ACC112 (cell line): ENCODE results near the gene BCAS3.
A peak's percentile ranks its signal among the peaks of the same experiment; 100 is the strongest.

Source experiments
- H2AFZ ChIP-seq: fragments of 200-600 bp; sonication (generic); one replicate; pipeline ENCODE4 v1.6.0; 2017; ENCODE audit warnings: antibody characterized with exemption, low read length; ENCODE audit not compliant: unreplicated experiment
- H3K27ac ChIP-seq: fragments of 200-600 bp; sonication (generic); 2 replicates; pipeline ENCODE4 v1.5.1; 2014; ENCODE audit warnings: low read depth, mild to moderate bottlenecking, antibody characterized with exemption, low read length, moderate library complexity
- H3K27me3 ChIP-seq: fragments of 200-600 bp; sonication (generic); 2 replicates; pipeline ENCODE4 v1.6.1; 2014; ENCODE audit warnings: mild to moderate bottlenecking, antibody characterized with exemption, low read length, moderate library complexity, mixed read lengths; ENCODE audit not compliant: insufficient read depth
- H3K36me3 ChIP-seq: fragments of 200-600 bp; sonication (generic); 2 replicates; pipeline ENCODE4 v1.6.1; 2016; ENCODE audit warnings: mild to moderate bottlenecking, antibody characterized with exemption, low read length, moderate library complexity, mixed read lengths; ENCODE audit not compliant: insufficient read depth
- H3K4me1 ChIP-seq: fragments of 200-600 bp; sonication (generic); one replicate; pipeline ENCODE4 v1.6.1; 2016; ENCODE audit warnings: low read length, mixed read lengths; ENCODE audit not compliant: insufficient read depth, unreplicated experiment, control insufficient read depth
- H3K4me3 ChIP-seq: fragments of 200-600 bp; sonication (generic); 2 replicates; pipeline ENCODE4 v1.5.1; 2014; ENCODE audit warnings: mild to moderate bottlenecking, low read depth, low read length
- H3K79me2 ChIP-seq: fragments of 200-600 bp; sonication (generic); one replicate; pipeline ENCODE4 v1.6.0; 2016; ENCODE audit warnings: low read length; ENCODE audit not compliant: control insufficient read depth, unreplicated experiment, insufficient read depth

Gene BCAS3

DNA sequence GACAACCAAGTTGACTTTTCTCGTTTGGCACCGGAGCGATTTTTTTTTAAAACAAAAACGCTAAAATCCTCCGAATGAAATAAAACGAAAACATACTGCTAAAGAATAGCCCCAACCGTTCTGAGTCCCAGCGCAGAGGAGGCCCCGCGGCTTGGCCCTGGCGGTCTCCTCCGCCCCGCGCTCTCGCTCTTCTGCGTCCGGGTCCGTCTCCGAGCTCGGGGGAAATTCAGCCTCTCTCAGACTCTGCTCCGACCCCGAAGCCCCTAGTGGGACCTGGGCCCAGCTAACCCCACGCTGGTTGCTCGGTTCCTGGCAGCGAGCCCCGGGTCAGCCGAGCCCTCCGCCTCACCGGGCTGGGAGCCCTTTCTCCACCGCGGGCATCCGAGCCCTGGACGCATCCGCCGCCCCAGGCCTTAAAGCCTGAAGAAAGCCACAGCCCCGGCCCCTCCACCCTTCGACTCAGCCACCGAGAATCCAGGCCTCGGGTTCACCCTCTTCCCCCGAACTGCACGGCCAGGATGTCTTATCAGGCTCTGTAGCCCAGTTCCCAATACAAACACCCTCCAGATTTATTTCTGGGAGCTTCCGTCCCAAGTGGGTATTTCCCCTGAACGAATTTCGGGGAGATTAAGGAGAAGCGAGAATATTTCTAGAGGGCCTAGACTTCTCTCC is 723.2 kb downstream of the BCAS3 start:
- Histone ChIP-seq H3K4me3 (peak overlapping the region; percentile 98), H3K36me3 (0 out of 2 replicates have a peak, but pooled peaks cover 13% of the 10 kb centered on the region), H3K79me2 (peaks cover 73% of the 10 kb centered on the region), H2AFZ (peak overlapping the region; percentile 63), H3K27ac (peak overlapping the region; percentile 46), H3K27me3 (no peaks in the 10 kb centered on the region), H3K4me1 (peaks cover 16% of the 10 kb centered on the region)

DNA sequence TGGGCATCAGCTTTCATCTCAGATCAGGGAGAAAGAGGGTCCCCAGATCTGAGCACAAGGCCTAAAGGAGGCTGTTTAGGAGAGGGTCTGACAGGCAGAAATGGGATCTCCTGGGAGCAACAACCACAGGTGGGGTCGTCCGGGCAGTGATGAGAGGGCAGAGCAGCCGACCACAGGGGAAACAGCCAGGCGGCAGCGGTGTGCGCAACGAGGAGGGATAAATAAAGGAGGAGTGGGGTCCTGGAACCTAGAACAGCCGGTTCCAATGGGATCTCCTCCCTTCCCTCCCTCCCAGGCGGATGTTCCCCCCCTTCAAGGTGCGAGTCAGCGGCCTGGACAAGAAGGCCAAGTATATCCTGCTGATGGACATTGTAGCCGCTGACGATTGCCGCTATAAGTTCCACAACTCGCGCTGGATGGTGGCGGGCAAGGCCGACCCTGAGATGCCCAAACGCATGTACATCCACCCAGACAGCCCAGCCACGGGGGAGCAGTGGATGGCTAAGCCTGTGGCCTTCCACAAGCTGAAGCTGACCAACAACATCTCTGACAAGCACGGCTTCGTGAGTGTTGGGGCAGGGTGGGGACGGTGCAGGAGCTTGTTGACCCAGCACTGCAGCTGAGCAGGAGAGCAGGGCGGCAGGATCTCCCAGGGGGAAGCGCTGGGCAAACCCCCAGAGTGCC is 723.9 kb downstream of the BCAS3 start:
- H3K36me3 ChIP-seq: 0 out of 2 replicates have a peak, but pooled peaks cover 13% of the 10 kb centered on the region
- peak overlapping the region; percentile 46 for H3K27ac ChIP-seq
- peak overlapping the region; percentile 63 for H2AFZ ChIP-seq
- peaks cover 69% of the 10 kb centered on the region for H3K79me2 ChIP-seq
- no peaks in the 10 kb centered on the region for H3K27me3 ChIP-seq
- H3K4me3 ChIP-seq: peak overlapping the region; percentile 98
- H3K4me1 ChIP-seq: peaks cover 16% of the 10 kb centered on the region

DNA sequence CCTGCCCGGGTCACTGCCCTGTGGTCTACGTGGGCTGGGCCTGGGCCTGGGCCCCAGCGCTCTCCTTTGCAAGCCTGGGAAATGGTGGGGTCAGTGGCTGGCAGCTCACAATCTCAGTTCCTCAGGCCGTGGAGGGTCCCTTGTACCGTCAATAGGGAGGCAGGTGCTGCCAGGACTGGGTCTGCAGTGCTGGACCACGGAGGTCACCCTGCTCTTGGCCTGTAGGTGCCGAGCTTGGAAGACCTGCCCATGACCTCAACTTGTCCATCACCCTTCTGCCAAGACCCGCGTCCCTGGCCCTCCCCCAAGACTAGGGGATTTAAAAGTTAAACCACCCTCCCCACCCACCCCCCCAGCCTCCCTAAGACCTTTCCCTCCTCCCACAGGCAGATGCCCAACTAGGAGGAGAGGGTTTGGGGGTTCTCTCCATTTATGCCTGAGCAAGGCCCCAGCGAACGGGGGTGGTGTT is 724.5 kb downstream of the BCAS3 start:
- no peaks in the 10 kb centered on the region for H3K27me3 ChIP-seq
- H3K27ac ChIP-seq: no peak overlapping the region
- peaks cover 64% of the 10 kb centered on the region for H3K79me2 ChIP-seq
- H3K4me3 ChIP-seq: peak overlapping the region; percentile 98
- H3K4me1 ChIP-seq: peaks cover 16% of the 10 kb centered on the region
- H3K36me3 ChIP-seq: 0 out of 2 replicates have a peak, but pooled peaks cover 13% of the 10 kb centered on the region
- no peak overlapping the region for H2AFZ ChIP-seq

DNA sequence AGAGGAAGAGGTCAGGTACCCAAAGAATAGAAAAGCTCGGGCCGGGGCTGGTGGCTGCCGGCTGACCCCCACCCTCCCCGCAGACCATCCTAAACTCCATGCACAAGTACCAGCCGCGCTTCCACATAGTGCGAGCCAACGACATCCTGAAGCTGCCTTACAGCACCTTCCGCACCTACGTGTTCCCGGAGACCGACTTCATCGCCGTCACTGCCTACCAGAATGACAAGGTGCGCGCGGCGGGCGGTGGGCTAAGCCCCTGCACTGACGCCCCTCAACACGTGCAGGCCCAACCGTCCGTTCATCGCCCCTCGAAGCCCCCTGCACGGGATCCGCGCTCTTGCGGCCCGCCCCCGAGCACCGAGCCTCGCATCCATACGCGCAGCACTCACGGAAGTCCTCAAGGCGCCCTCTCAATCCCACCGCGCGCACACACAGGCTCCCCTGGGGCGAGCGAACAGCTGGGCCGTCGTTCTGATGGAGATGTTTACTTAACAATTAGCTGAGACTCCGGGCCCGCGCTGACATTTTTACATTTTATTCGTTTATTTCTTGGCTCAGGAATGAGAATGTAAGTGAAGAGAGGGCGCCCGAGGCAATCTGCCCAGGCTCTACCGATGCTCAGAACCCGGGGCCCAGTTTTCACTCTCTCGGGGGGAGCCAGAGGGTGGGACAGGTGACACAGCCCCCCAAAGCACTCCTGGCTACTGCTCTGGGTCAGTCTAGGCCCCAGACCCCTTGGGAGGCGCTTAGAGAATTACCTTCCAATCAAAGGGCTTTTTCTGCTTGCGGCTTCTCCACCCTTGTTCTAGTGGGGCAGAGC is 725.5 kb downstream of the BCAS3 start:
- no peak overlapping the region for H2AFZ ChIP-seq
- no peaks in the 10 kb centered on the region for H3K27me3 ChIP-seq
- H3K4me3 ChIP-seq: no peak overlapping the region
- H3K36me3 ChIP-seq: 0 out of 2 replicates have a peak, but pooled peaks cover 13% of the 10 kb centered on the region
- peaks cover 55% of the 10 kb centered on the region for H3K79me2 ChIP-seq
- peaks cover 10% of the 10 kb centered on the region for H3K4me1 ChIP-seq
- no peak overlapping the region for H3K27ac ChIP-seq

DNA sequence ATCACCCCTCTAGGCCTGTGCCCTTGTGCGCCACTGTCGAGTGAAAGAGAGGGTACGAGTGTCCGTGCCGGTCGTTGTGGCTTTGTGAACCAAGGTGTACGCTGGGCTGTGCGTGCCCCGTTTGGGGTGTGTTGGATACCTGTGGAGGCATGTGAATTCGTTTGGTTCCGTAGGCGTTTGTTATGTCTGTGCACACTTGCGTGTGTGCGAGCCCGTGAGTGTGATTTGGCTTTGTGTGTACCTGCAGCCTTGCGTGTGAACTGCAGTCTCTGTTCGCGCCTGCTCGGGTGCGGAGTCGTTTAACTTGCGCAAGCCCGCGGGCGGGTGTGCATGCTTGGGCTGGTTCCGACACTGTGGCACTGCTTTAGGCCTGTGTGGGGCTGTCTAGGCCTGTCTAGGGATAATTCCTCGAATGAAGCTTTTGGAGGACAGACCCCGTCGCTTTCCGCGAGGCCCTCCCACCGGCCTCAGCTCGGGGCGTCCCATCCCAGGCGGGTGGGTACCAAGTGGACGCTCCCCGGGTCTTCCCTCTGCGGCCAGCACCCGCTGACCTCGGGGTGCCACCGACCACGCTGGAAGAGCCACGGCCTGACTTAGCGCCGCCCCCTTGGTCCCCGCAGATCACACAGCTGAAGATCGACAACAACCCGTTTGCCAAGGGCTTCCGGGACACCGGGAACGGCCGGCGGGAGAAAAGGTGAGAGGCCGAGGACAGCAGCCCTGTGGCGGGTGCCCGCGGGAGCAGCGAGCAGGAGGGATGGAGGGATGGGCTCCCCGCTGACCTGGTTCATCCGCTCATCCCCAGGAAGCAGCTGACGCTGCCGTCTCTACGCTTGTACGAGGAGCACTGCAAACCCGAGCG is 726.4 kb downstream of the BCAS3 start:
- H3K4me3 ChIP-seq: no peak overlapping the region
- peaks cover 47% of the 10 kb centered on the region for H3K79me2 ChIP-seq
- 0 out of 2 replicates have a peak, but pooled peaks cover 13% of the 10 kb centered on the region for H3K36me3 ChIP-seq
- H3K27me3 ChIP-seq: no peaks in the 10 kb centered on the region
- no peak overlapping the region for H2AFZ ChIP-seq
- H3K4me1 ChIP-seq: peaks cover 6% of the 10 kb centered on the region
- H3K27ac ChIP-seq: no peak overlapping the region

DNA sequence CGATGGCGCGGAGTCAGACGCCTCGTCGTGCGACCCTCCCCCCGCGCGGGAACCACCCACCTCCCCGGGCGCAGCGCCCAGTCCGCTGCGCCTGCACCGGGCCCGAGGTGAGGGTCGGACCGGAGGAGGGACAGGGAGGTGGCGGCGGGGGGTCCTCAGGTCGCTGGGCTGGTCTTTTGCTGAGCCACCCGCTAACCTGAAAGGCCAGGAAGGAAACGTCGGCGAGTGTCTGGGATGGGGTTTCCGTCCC is 726.9 kb downstream of the BCAS3 start:
- H3K27ac ChIP-seq: no peak overlapping the region
- H2AFZ ChIP-seq: no peak overlapping the region
- peaks cover 6% of the 10 kb centered on the region for H3K4me1 ChIP-seq
- peaks cover 44% of the 10 kb centered on the region for H3K79me2 ChIP-seq
- 0 out of 2 replicates have a peak, but pooled peaks cover 13% of the 10 kb centered on the region for H3K36me3 ChIP-seq
- H3K27me3 ChIP-seq: no peaks in the 10 kb centered on the region
- no peak overlapping the region for H3K4me3 ChIP-seq

DNA sequence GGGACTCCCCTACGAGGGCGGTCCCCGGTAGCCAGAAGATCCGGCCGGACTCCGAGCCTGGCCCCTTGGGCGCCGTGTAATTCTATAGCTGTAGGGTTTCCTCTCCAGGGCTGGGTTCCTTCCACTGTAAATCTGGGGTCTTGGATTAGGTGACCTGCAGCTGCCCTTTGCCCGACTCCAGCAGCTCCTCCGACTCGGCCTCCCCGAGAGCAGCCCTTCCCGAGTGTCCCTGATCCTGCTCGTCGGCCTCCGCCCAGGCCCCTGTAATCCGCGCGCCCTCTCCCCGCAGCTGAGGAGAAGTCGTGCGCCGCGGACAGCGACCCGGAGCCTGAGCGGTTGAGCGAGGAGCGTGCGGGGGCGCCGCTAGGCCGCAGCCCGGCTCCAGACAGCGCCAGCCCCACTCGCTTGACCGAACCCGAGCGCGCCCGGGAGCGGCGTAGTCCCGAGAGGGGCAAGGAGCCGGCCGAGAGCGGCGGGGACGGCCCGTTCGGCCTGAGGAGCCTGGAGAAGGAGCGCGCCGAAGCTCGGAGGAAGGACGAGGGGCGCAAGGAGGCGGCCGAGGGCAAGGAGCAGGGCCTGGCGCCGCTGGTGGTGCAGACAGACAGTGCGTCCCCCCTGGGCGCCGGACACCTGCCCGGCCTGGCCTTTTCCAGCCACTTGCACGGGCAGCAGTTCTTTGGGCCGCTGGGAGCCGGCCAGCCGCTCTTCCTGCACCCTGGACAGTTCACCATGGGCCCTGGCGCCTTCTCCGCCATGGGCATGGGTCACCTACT is 727.4 kb downstream of the BCAS3 start:
- H2AFZ ChIP-seq: no peak overlapping the region
- no peaks in the 10 kb centered on the region for H3K27me3 ChIP-seq

DNA sequence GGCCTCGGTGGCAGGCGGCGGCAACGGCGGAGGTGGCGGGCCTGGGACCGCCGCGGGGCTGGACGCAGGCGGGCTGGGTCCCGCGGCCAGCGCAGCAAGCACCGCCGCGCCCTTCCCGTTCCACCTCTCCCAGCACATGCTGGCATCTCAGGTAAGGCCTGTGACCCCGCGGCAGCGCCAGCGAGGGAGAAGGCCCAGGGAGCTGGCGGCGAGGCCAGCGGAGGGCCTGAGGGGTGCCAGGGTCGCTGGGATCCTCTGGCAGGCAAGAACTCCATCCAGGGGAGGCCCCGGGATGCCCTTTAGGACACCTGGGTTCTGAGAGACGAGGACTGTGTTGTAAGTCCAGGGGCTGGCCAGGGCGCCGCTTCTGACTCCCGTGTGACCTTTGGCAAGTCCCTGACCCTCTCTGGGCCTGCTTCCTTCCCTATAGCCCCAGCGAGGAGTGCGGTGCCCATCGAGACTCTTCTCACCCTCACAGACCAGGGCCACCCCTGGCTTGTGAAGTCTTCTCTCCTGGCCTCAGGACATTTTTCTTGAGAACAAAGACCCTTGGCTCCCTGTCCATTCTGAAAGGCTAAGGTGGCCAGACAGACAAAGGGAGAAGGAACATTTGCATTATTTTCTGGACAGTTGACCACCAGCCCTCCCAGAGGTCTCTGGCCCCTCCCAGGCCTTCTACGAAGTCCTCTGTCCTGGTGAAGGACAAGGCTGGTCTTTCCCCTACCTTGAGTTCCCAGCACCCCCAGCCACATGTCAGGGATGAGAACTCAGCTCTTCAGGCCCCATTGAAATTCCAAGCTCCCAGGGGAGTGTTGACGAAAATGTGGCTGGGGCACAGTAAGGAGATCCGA is 728.3 kb downstream of the BCAS3 start:
- 0 out of 2 replicates have a peak, but pooled peaks cover 13% of the 10 kb centered on the region for H3K36me3 ChIP-seq
- no peak overlapping the region for H3K4me3 ChIP-seq
- no peaks in the 10 kb centered on the region for H3K27me3 ChIP-seq
- H2AFZ ChIP-seq: no peak overlapping the region
- H3K79me2 ChIP-seq: peaks cover 36% of the 10 kb centered on the region
- no peak overlapping the region for H3K27ac ChIP-seq
- H3K4me1 ChIP-seq: peaks cover 6% of the 10 kb centered on the region

More for the DNA sequence above, 727.4 kb downstream of the BCAS3 start:
- peaks cover 6% of the 10 kb centered on the region for H3K4me1 ChIP-seq
- 0 out of 2 replicates have a peak, but pooled peaks cover 13% of the 10 kb centered on the region for H3K36me3 ChIP-seq
- peaks cover 44% of the 10 kb centered on the region for H3K79me2 ChIP-seq
- H3K4me3 ChIP-seq: no peak overlapping the region
- H3K27ac ChIP-seq: no peak overlapping the region

DNA sequence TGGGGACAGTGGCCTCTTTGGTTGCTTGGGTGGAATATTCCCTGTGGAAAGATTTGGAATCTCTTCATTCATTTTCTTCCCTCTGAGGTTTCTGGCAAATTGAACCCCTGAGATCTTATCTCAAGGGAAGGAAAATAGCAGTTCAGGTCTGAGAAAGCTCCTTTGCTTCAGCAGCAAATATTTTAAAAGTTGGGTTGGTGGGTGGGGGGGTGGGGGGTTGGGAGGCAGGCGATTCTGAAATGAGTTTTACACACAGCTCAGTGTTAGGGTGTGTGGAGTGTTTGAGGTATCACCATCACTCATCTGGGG is 728.8 kb downstream of the BCAS3 start:
- Histone ChIP-seq H3K36me3 (0 out of 2 replicates have a peak, but pooled peaks cover 13% of the 10 kb centered on the region), H3K27ac (no peak overlapping the region), H3K27me3 (no peaks in the 10 kb centered on the region), H3K79me2 (peaks cover 30% of the 10 kb centered on the region), H3K4me3 (no peak overlapping the region), H2AFZ (no peak overlapping the region), H3K4me1 (peaks cover 6% of the 10 kb centered on the region)
